GM18498 (cell line): Measurements from ENCODE around the gene MAPKBP1.

Experiments
- ATAC-seq: cut with Tn5 transposase; IDR thresholded peaks from one replicate; pipeline ENCODE4 v1.9.1; 2021; ENCODE audit warnings: mild to moderate bottlenecking, moderate library complexity; ENCODE audit not compliant: unreplicated experiment

MAPKBP1 gene

GRCh38 chr15:41806291-41807181 lies 32.3 kb downstream of the MAPKBP1 start:
- ATAC-seq: no peak

- no peak for ATAC-seq
Measured at GRCh38 chr15:41809121-41809520, 34.8 kb downstream of the MAPKBP1 start.

GRCh38 chr15:41809526-41810220 lies 35.4 kb downstream of the MAPKBP1 start:
- no peak for ATAC-seq

GRCh38 chr15:41810651-41811431 lies 36.6 kb downstream of the MAPKBP1 start:
- ATAC-seq: no peak

GRCh38 chr15:41811432-41812195 lies 37.3 kb downstream of the MAPKBP1 start:
- ATAC-seq: no peak

GRCh38 chr15:41812820-41813375 lies 38.6 kb downstream of the MAPKBP1 start:
- no peak for ATAC-seq

GRCh38 chr15:41813426-41813825 lies 39.1 kb downstream of the MAPKBP1 start:
- ATAC-seq: no peak

- no peak for ATAC-seq
Measured at GRCh38 chr15:41814534-41814933, 40.2 kb downstream of the MAPKBP1 start.

GRCh38 chr15:41816788-41817187 lies 42.5 kb downstream of the MAPKBP1 start:
- no peak for ATAC-seq

GRCh38 chr15:41817327-41817726 lies 43.0 kb downstream of the MAPKBP1 start:
- ATAC-seq: no peak

- no peak for ATAC-seq
Measured at GRCh38 chr15:41817781-41818180, 43.5 kb downstream of the MAPKBP1 start.

GRCh38 chr15:41819455-41820050 lies 45.3 kb downstream of the MAPKBP1 start:
- no peak for ATAC-seq

- no peak for ATAC-seq
Measured at GRCh38 chr15:41820791-41821423, 46.6 kb downstream of the MAPKBP1 start.

- no peak for ATAC-seq
Measured at GRCh38 chr15:41821831-41822230, 47.5 kb downstream of the MAPKBP1 start.

GRCh38 chr15:41822471-41822870 lies 48.2 kb downstream of the MAPKBP1 start:
- no peak for ATAC-seq

- no peak for ATAC-seq
Measured at GRCh38 chr15:41822957-41823356, 48.7 kb downstream of the MAPKBP1 start.

- no peak for ATAC-seq
Measured at GRCh38 chr15:41823502-41823901, 49.2 kb downstream of the MAPKBP1 start.

- no peak for ATAC-seq
Measured at GRCh38 chr15:41824062-41824745, 49.9 kb downstream of the MAPKBP1 start.

- no peak for ATAC-seq
Measured at GRCh38 chr15:41825145-41825544, 50.9 kb downstream of the MAPKBP1 start.
